NOMO-1 treated with DMSO at 0.1 percent for 48 hours (cell line): ENCODE data around the gene TNFRSF12A.

Experiments
- DNase-seq: peaks from one replicate; lab custom pipeline; 2025; ENCODE audit not compliant: unreplicated experiment; lab: John Stamatoyannopoulos, UW

TNFRSF12A gene

DNA sequence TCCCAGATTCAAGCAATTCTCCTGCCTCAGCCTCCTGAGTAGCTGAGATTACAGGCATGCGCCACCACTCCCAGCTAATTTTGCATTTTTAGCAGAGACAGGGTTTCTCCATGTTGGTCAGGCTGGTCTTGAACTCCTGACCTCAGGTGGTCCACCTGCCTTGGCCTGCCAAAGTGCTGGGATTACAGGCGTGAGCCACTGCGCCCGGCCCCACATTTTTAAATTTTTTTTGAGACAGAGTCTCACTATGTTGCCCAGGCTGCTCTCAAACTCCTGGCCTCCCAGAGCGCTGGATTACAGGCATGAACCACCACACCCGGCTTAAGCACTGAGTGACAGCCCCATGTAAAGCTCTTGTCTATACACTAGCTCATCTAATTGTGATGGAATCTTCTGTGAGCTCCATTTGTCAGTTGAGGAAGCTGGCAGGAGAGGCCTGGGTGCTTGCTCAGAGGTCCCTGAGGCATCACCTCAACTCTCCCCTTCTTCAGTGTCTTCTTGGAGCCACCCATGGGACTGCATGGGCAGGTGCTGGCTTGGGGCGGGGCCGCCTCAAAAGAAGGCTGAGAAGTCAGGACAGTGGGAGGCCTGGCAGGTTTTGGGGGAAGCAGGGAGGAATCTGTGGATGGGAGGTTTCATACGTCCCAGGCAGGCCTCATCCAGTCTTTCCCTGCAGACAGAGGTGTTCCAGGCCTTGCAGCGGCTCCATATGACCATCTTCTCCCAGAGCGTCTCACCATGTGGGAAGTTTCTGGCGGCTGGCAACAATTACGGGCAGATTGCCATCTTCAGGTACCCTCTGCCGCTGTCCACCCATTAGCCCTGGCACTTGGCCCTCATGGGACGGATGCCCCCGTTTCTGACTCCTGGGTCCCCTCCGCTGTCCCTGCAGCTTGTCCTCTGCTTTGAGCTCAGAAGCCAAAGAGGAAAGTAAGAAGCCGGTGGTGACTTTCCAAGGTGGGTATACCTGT is 5.1 kb downstream of the TNFRSF12A start:
- no peak for DNase-seq

DNA sequence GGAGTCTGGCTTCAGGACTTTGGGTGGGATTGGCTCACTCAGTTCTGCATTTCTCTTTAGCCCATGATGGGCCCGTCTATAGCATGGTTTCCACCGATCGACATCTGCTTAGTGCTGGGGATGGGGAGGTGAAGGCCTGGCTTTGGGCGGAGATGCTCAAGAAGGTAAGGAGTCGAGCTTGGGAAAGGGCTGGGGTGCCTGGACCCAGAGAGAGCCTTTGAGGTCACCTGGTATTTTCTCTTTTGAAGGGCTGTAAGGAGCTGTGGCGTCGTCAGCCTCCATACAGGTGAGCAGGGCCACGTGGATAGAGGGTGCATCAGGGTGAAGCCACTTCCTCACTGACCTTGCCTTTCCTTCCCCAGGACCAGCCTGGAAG is 5.8 kb downstream of the TNFRSF12A start:
- DNase-seq = no peak

DNA sequence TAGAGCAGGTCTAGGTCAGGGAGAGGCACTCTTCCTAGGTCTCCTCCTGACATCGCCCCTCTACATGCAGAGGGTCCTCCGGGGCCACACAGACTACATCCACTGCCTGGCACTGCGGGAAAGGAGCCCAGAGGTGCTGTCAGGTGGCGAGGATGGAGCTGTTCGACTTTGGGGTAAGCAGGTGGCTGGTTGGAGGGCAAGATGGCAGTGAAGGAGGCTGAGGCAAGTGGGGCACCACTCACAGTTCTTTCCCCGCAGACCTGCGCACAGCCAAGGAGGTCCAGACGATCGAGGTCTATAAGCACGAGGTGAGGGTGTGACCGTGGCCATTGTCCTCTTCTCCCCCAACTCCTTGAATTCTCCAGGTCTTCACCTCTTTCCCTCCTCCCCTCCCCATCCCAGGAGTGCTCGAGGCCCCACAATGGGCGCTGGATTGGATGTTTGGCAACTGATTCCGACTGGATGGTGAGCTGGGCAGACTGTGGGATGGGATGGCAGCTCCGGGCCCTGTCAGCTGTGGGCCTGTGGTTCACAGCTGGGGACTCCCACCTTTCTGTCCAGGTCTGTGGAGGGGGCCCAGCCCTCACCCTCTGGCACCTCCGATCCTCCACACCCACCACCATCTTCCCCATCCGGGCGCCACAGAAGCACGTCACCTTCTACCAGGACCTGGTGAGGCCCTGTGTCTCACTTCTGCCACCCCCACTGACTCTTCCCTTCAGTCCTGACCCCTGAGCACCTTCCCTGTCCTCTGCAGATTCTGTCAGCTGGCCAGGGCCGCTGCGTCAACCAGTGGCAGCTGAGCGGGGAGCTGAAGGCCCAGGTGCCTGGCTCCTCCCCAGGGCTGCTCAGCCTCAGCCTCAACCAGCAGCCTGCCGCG is 6.7 kb downstream of the TNFRSF12A start:
- no peak for DNase-seq

DNA sequence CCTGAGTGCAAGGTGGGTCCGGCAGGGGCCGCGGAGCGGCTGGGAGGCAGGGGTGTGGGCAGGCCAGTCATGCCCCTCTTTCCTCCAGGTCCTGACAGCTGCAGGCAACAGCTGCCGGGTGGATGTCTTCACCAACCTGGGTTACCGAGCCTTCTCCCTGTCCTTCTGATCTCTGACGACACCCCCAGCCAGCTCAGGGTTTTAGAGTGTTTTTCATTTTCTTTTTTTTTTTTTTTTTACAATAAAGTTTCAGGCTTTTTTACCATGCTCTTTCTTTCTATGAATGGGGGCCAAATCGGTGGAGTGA is 7.3 kb downstream of the TNFRSF12A start:
- no peak for DNase-seq

DNA sequence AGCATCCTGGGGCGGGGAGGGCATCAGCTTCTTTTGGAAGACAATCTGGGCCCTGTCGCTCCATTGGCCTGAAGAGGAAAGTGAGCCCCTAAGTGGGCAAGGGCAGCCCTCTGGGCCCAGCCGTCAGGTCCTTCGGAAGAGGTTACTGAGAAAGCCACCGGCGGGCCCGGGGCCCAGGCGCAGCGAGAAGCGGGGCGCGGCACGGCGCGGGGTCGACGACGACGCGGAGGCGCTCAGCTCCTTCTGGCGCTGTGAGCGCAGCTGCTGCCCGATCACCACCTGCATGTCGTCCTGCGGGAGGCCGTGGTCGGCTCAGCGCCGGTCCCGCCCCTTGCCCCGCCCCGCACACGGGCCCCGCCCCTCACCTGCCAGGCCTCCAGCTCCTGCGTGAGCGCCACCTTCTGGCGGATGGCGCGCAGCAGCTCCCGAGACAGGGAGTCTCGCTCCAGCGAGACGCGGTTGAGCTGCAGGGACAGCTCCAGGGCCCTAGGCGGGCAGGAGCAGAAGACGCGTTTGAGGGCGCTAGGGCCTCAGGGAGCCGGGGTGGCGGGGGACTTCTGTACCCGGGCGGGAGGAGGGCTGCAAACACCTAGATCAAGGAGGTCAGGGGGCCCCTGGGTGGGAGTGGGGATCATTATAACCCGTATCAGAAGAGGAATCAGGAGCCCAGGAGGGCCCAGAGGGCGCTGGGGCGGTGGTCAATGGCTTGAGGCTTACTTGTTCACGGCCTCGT is 8.0 kb downstream of the TNFRSF12A start:
- DNase-seq = peak; percentile 48

DNA sequence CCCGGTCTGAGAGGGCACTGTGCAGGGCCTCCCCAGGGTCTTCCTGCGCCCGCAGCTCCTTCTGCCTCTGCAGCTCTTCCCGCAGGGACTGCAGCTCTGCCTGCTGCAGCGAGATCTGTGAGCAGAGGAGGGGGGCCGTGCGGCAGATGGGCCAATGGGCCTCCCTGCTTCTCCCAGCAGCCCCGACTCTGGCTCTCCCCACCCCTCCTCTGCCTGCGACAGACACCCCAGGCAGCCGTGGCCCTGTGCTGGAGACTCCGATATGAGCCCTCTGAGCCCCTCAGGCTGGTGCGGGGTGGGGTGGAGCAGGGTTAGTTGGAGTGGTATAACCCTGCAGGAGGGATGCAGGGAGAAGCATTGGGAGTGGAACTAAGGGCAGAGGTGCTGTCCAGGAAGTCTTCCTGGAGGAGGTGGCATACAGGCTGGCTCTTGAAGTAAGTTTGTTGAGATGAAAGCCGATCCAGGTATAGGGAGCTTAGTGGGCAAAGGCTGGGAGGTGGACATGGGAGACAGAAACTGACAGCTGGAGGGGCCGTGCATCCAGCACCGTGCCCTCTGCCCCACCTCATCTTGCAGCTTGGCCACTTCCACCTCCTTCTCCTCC is 8.7 kb downstream of the TNFRSF12A start:
- DNase-seq = no peak

DNA sequence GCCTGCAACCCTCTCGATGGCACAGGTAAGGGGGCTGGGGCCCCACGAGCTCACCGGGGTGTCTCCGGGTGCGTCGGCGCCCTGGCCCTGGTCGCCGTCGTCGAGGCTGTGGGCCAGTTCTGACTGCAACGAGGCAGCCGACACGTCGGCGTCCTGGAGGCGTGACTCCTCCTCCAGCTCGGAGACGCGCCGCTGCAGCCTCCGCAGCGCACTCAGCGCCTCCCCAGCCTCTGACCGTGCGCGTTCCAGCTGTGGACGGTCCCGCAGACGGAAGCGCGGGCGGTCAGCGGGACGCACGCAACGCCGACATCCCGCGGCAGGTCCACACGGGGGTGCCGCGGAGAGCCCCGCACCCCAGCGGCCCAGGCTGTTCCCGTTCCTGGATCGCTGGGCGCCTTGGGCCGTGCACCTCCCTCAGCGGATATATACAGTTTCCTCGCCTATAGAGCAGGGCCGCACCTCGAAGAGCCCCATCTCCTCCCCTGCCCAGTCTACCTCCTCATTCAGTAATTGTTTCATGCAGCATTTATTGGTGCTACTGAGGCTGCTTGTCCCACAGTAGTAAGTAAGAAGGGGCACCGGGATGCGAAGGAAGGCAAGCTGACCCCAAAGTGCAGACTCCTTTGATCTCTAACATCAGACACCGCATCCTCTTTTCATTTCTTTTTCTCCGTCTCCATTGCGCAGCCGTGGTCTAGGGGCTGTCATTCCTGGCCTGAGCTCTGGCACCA is 9.5 kb downstream of the TNFRSF12A start:
- peak; percentile 16 for DNase-seq

DNA sequence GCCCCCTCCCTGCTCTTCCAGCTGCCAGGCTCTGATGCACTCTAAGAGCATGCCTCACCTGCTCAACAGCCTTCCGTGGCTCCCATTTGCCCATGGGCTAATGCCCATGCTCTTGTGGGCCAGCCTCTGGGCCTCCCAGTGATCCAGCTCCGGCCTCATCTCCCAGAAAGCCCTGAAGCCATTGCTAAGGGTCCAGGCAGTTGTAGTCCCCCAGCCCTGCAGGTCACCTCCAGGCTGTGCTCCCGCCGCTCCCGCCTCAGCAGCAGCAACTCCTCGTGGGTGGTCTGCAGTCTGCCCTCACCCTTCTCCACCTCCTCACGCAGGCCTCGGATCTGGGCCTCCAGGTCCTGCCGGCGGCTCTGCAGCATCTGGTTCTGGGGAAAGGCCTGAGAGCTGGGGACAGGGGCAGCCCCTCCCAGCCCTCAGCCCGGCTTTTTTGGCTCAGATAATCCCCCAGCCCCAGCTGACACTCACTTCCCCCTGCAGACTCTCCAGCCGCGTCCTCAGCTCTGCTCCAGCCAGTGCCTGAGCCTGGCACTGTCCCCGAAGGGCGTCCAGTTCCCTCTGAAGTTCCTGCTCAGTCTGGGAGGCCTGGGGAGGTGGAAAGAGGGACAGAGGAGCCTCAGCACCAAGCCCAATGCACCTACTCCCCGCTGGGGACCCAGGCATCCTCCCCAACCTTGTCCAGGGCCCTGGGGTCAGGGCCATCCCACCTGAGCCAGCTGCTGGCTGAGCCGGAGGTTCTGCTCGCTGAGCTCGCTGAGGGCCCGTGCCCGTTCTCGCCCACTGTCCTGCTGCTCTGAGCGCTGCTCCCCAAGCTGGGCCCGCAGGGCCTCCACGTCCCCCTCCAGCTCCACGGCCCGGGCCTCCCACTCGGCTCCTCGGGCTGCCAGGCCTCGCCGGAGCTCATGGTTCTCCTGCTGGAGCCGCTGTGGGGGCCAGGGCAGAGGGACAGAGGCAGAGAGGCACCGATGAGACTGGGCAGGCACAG is 10.3 kb downstream of the TNFRSF12A start:
- no peak for DNase-seq

DNA sequence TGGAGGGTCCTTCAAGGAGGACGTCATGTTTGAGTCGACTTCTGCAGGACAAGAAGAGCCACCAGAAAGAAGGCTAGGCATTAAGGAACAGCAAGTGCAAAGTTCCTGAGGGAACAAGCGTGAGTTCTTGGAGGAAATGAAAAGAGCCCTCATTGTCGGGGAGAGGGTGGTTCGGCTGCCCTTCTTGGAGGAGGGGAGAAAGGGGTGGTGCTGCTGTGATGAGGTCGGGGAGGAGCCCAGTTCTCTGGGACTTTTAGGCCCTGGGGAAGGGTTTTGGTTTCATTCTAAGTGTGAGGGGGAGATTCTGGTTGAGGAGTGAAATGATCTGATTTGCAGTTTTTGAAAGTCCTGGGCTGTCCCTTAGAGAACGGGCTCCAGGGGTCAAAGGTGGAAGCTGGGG is 12.5 kb downstream of the TNFRSF12A start:
- no peak for DNase-seq

DNA sequence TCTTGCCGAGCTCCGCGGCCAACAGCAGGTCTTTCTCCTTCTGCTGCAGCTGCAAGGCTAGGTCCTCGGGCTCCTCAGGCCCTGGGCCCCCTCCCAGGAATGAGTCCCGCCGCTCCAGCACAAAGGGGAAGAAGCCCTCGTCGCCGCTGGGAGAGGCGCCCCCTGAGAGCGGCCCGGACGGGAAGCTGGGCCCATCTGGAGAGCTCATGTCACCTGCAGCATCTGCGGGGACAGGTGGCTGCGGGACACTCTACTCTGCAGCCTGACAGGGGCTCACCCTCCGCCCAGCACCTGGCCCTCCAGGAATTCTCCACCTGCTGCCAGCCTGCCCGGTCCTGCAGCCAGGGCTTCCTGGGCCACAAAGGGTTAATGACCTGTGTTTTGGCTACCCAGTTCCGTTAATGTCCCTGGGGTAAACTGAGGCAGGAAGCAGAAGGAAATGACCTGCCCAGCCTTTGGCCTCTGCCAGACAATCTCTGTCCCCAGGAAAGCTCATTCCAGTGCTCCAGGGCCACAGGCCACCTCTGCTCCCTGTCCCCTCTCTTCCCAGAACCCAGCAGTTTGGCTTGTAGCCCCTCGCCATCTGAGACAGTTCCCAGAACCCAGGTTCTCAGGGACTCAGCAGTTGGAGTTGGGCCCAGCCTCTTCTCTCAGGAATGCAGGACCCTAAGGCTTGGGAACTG is 15.3 kb downstream of the TNFRSF12A start:
- no peak for DNase-seq

DNA sequence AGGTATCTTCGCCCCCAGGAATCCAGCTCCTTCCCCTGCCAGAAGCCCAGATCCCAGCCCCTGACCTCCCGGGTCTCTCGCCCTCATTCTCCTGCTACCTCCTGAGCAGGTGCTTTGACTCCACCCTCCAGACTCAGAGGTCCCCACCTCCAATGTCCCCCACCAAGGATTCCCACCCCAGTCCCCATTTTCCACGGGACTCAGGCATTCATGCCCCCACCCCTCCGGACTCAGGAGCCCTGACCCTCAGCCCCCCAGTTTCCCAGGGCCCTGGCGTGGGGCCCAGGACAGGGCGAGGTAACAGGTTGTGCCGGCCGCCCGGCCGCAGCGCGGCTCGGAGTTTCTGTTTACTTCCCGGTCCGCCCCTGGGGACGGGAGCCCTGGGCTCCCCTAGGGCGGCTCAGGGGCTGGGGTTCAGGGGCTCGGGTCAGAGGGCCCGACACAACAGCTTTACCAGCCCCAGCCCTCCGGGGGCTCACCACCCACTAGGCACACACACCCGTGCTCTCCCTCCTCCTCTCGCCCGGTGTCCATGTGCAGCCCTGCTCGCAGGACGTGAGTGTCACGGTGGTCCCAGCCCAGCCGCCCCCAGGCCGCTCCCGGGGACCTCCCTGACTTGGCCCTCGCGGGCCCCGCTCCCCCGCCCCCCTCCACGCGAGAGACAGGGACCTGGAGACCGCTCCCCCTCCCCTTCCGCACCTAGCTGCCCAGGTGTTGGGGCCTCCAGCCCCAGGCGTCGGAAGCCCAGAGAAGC is 16.0 kb downstream of the TNFRSF12A start:
- no peak for DNase-seq

DNA sequence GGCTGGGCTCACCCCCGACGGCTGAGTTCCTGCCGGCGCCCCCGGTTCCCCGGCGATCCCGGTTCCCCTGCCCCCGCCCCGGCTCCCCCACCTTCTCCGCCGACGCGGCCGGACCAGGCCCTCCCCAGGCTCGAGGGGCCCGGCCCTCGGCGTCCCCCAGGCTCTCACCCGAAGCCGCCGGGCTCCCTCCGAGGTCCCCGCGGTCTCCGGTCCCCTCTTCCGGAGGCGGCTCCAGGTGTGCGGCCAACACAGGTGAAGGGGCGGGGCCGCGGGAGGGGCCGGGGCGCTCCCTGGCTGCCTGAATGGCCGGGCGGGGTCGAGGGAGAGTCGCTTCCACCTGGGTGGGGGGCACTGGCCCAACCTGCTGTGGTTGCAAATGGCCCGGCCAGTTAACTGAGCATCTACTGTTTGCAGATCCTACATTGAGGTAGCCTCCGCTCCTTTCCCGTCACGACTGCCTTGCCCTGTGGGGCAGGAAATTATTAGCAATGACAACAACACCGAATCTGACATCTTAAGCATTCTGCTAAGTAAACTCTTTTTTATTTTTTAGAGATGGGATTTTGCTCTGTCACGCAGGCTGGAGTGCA is 16.7 kb downstream of the TNFRSF12A start, which contains the start of gene BICDL2:
BICDL2 (minus strand) TSS at position 219 of the 590 bp plus-strand sequence. CDS start 1,448 bp downstream, outside the sequence.
- no peak for DNase-seq

DNA sequence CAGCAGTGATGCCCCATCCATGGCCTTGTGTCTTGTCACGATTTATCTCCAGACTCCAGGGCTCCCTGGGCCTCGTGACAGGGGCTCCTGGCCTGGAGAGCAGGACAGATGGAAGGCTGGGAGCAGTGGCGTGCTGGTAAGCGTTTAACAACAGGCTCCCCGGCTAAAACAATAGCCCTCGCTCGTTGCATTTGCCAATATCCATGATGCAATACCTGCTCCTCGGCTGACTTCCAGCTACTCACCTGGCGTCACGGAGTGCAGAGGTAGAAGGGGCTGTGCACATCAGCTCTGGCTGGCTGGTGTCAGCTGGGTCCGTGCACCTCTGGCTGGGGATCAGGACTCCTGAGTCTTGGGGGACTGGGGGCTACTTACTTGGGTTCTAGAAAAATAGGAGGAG is 18.1 kb downstream of the TNFRSF12A start:
- no peak for DNase-seq

DNA sequence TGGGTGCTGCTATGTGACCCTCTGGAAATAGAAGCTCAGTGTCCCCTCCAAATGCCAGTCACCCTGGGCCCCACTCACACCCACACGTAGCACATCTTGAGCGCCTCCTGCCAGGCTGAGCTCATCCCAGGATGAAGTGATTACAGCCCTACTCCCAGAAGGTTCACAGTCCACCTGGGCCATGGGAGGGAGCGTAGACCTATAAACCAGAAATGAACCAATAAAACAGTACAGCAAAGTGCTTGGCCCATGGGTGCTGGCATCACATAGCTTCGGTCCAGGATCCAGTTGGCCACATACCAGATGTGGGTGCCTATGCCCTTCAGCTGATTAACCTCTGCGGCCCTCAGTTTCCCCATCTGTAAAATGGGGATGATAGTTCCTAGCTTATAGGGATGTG is 18.7 kb downstream of the TNFRSF12A start:
- no peak for DNase-seq

DNA sequence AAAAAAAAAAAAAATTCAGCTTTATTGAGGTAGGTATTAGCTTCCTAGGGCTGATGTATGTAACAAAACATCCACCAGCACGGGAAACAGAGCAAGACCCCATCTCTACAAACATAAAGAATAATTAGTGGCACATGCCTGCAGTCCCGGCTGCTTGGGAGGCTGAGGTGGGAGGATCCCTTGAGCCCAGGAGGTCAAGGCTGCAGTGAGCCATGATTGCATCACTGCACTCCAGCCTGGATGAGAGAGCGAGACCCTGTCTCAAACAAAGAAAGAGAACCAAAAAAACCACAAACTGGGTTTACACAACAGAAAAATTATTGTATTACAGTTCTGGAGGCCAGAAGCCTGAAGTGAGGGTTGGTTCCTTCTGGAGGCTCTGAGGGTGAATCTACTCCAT is 22.2 kb downstream of the TNFRSF12A start:
- DNase-seq = no peak

DNA sequence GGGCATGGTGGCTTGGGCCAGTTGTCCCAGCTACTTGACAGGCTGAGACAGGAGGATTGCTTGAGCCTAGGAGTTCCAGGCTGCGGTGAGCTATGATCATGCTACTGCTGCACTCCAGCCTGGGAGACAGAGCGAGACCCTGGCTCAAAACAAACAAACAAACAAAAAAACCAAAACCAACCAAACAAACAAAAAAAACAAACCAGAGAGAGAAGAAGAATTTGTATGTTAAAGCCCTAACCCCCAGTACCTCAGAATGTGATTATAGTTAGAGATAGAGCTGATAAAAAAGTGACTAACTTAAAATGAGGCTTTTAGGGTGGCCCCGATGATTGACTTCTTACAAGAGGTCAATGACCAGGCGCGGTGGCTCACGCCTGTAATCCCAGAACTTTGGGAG is 24.5 kb downstream of the TNFRSF12A start:
- DNase-seq = no peak
